OCI-LY3 (cell line): ENCODE results near the gene DRD2.

Experiments used
- H2AFZ ChIP-seq: fragments of 200-600, 300-600 bp; shearing (Covaris generic); 2 replicates; pipeline ENCODE4 v1.6.0; 2014; ENCODE audit warnings: antibody characterized with exemption, low read depth, low read length
- H3K27ac ChIP-seq: fragments of 200-600, 300-600 bp; sonication (generic); 2 replicates; pipeline ENCODE4 v1.5.1; 2014; ENCODE audit warnings: mild to moderate bottlenecking, low read length, moderate library complexity, mixed read lengths
- H3K27me3 ChIP-seq: fragments of 200-600, 300-600 bp; sonication (generic); 2 replicates; pipeline ENCODE4 v1.6.1; 2014; ENCODE audit warnings: low read depth, low read length, mixed read lengths
- H3K36me3 ChIP-seq: fragments of 200-600, 300-600 bp; sonication (generic); replicated peaks from 2 replicates; pipeline ENCODE3; 2014; ENCODE audit warnings: low read depth, low read length, mixed read lengths
- H3K4me1 ChIP-seq: fragments of 300-600, 200-600 bp; sonication (generic); 2 replicates; pipeline ENCODE4 v1.6.1; 2014; ENCODE audit warnings: low read length, mixed read lengths
- H3K4me2 ChIP-seq: fragments of 200-600, 300-600 bp; sonication (generic); 2 replicates; pipeline ENCODE4 v1.6.1; 2014; ENCODE audit warnings: low read length, mixed read lengths
- H3K4me3 ChIP-seq: fragments of 300-600, 200-600 bp; sonication (generic); 2 replicates; pipeline ENCODE4 v1.5.1; 2014; ENCODE audit warnings: antibody characterized with exemption, mild to moderate bottlenecking, low read length, moderate library complexity
- H3K79me2 ChIP-seq: fragments of 300-600, 200-600 bp; shearing (Covaris generic); 2 replicates; pipeline ENCODE4 v1.6.1; 2014; ENCODE audit warnings: mild to moderate bottlenecking, low read length, mixed read lengths
- H3K9ac ChIP-seq: fragments of 300-600, 200-600 bp; shearing (Covaris generic); 2 replicates; pipeline ENCODE4 v1.6.0; 2014; ENCODE audit warnings: mild to moderate bottlenecking, low read length, moderate library complexity
- H3K9me3 ChIP-seq: fragments of 200-600, 300-600 bp; shearing (Covaris generic); 2 replicates; pipeline ENCODE4 v1.6.1; 2014; ENCODE audit warnings: low read length, mixed read lengths; ENCODE audit not compliant: insufficient read depth
- H4K20me1 ChIP-seq: fragments of 200-600, 300-600 bp; sonication (generic); 2 replicates; pipeline ENCODE4 v1.6.1; 2016; ENCODE audit warnings: low read length, mixed read lengths; ENCODE audit not compliant: insufficient read depth
- EZH2phosphoT487 ChIP-seq: fragments of 200-600 bp; shearing (Covaris generic); IDR thresholded peaks from 2 replicates; pipeline ENCODE4 v1.6.1; 2018; ENCODE audit warnings: antibody characterized with exemption, mixed run types, low read depth
- TF ChIP-seq, protein P1 (sequence below): fragments of 200-600, 300-600 bp; sonication (generic); IDR thresholded peaks from 2 replicates; pipeline ENCODE4 v1.5.1; 2014; ENCODE audit warnings: antibody characterized with exemption, low read length, low read depth

DRD2 gene

DNA sequence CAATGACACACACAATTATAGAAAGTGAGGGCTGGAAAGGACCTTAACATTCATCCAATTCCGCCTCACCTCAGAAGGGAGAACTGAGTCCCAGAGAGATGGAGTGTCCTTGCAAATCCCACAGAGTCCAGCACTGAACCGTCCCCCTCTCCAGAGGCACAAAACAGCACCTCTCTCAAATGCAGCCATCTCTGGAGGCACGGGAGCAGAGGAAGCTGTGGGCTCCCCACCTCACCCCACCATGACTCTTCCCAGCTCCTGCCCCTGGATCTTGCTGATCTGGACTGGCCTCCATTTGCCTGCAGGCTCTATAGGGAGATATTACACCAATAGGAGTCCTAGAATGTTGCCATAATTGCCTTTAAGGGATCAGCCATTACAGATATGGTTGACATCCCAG is 1.4 kb upstream of the DRD2 start:
- Histone ChIP-seq H3K9me3 (no peaks in the 10 kb centered on the region), H3K4me2 (no peak overlapping the region), H3K27ac (no peak overlapping the region), H3K79me2 (no peaks in the 10 kb centered on the region), H4K20me1 (no peaks in the 10 kb centered on the region), H2AFZ (no peak overlapping the region), H3K4me3 (no peak overlapping the region), H3K27me3 (peaks cover 20% of the 10 kb centered on the region), H3K4me1 (no peaks in the 10 kb centered on the region), H3K9ac (no peak overlapping the region), H3K36me3 (no peaks in the 10 kb centered on the region)
- TF ChIP-seq, protein P1, sequence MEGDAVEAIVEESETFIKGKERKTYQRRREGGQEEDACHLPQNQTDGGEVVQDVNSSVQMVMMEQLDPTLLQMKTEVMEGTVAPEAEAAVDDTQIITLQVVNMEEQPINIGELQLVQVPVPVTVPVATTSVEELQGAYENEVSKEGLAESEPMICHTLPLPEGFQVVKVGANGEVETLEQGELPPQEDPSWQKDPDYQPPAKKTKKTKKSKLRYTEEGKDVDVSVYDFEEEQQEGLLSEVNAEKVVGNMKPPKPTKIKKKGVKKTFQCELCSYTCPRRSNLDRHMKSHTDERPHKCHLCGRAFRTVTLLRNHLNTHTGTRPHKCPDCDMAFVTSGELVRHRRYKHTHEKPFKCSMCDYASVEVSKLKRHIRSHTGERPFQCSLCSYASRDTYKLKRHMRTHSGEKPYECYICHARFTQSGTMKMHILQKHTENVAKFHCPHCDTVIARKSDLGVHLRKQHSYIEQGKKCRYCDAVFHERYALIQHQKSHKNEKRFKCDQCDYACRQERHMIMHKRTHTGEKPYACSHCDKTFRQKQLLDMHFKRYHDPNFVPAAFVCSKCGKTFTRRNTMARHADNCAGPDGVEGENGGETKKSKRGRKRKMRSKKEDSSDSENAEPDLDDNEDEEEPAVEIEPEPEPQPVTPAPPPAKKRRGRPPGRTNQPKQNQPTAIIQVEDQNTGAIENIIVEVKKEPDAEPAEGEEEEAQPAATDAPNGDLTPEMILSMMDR = no peak
- no peak for TF ChIP-seq EZH2phosphoT487

DNA sequence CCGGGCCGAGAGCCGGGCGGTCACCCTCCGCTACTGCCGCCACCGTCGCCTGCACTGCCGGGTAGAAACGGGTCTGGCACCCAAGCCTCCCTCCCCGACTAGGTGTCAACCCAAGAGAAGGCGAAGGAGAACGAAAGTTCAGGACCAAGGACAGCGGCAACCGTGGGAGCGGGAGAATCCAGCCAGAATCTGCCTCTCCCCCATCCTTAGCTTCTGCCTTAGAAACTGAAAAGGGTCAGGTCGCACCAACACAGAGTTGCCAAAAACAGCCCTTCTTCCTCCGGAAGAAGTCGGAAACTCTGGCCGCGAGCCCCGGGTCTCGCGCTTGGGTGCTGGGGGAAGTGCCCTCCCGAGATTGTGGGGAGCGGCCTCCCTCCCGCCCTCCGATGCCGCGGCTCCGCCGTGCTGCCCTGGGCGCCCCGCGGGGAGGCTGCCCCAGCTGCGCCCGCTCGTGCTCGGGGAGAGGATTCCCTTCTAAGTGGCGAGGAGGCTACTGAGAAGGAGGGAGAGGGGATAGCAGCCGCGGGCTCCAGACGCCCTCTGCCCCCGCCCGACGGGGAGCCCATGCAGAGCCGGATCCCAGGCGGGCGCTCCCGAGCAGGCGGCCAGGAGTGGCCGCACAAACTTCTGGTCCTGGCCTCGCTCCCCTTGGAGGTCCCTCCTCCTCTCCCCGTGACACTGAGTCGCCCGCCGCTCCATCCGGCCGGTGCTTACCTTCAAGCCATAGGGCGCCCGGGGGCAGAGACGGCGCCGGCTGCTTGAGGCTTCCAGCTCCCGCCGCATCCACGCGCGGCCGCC is 637 bp downstream of the DRD2 start:
- no peaks in the 10 kb centered on the region for H4K20me1 ChIP-seq
- H3K27me3 ChIP-seq = peaks cover 11% of the 10 kb centered on the region

DNA sequence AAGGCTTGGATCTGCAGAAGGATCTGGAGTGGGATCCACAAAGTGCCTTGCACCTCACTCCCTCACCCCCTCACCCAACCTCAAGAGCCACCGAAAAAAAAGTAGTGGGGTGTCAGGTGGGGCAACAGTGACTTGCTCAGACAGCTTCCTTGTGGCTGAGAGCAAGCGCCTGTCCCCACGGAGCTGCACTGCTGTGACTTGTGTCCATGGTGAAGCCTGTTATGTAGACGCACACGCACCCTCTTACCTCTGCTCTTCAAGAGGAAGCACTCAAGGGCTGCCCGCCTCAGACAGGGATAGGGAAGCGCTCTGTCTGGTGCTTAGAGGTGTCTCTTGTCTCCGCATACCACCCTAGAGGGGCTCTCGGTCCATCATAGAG is 1.2 kb downstream of the DRD2 start:
- no peaks in the 10 kb centered on the region for H3K79me2 ChIP-seq
- H2AFZ ChIP-seq = no peak overlapping the region
- no peak overlapping the region for H3K4me2 ChIP-seq
- H3K9ac ChIP-seq = no peak overlapping the region
- no peaks in the 10 kb centered on the region for H3K36me3 ChIP-seq
- TF ChIP-seq EZH2phosphoT487 = no peak
- TF ChIP-seq, protein P1 = no peak
- no peaks in the 10 kb centered on the region for H4K20me1 ChIP-seq
- H3K9me3 ChIP-seq = no peaks in the 10 kb centered on the region
- peaks cover 11% of the 10 kb centered on the region for H3K27me3 ChIP-seq
- no peaks in the 10 kb centered on the region for H3K4me1 ChIP-seq
- H3K4me3 ChIP-seq = no peak overlapping the region
- no peak overlapping the region for H3K27ac ChIP-seq

More for the DNA sequence above, 637 bp downstream of the DRD2 start:
- H3K4me1 ChIP-seq = no peaks in the 10 kb centered on the region
- no peak overlapping the region for H3K4me2 ChIP-seq
- H2AFZ ChIP-seq = no peak overlapping the region
- no peaks in the 10 kb centered on the region for H3K9me3 ChIP-seq
- no peaks in the 10 kb centered on the region for H3K79me2 ChIP-seq
- no peak for TF ChIP-seq EZH2phosphoT487
- TF ChIP-seq, protein P1 = no peak
- no peak overlapping the region for H3K9ac ChIP-seq
- H3K4me3 ChIP-seq = no peak overlapping the region
- H3K36me3 ChIP-seq = no peaks in the 10 kb centered on the region
- H3K27ac ChIP-seq = no peak overlapping the region

DNA sequence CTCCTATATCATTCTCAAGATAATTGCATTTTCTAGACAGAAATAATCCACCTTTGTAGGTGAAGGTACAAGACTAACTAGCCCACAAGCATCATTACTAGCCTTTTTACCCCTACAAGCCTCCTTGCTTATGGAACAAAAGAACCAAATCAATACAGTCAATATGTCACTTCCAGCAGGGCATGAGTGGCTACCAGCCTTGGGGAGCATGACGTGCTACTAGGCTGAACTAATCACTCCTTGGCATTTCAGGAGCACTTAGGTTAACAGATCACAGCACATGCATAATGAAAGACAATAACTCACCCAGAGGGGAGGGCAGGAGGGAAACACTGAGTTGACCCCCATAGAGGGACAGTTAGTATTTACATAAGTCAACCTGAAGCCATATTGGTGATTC is 2.7 kb downstream of the DRD2 start:
- Histone ChIP-seq H2AFZ (no peak overlapping the region), H3K9me3 (no peaks in the 10 kb centered on the region), H3K4me1 (no peaks in the 10 kb centered on the region), H3K79me2 (no peaks in the 10 kb centered on the region), H3K9ac (no peak overlapping the region), H3K27me3 (peaks cover 11% of the 10 kb centered on the region), H3K4me2 (no peak overlapping the region), H3K4me3 (no peak overlapping the region), H3K27ac (no peak overlapping the region), H3K36me3 (no peaks in the 10 kb centered on the region), H4K20me1 (no peaks in the 10 kb centered on the region)
- TF ChIP-seq, protein P1 = no peak
